Kidney epithelial cell (primary cell): Measurements from ENCODE around the gene TSC22D2. TPM values are rescaled to one million over a fixed set of nuclear protein-coding genes. Genes with fewer than 3 reads are reported as not detected.

ENCODE experiments used
- DNase-seq: peaks from one replicate; pipeline ENCODE4 v3.0.0-alpha.2; 2010; ENCODE audit warnings: low read depth
- H3K27me3 ChIP-seq: 2 replicates; pipeline ENCODE4 v1.6.0; 2011; ENCODE audit warnings: low read length; ENCODE audit not compliant: control insufficient read depth, insufficient read depth
- H3K36me3 ChIP-seq: 2 replicates; pipeline ENCODE4 v1.5.1; 2011; ENCODE audit warnings: low read length; ENCODE audit not compliant: control insufficient read depth, insufficient read depth
- H3K4me3 ChIP-seq: 2 replicates; pipeline ENCODE4 v1.5.1; 2011; ENCODE audit warnings: low read depth, mild to moderate bottlenecking, control low read depth, low read length
- CTCF ChIP-seq: IDR thresholded peaks from 2 replicates; pipeline ENCODE4 v1.5.1; 2011; ENCODE audit warnings: mild to moderate bottlenecking, moderate library complexity, low read length, control low read depth, inconsistent platforms; ENCODE audit not compliant: insufficient read depth, poor library complexity, severe bottlenecking
- total RNA-seq: library from RNA; depleted of rRNA; stranded (reverse); fragments of >200 nt; gene quantifications from 2 replicates; pipeline ENCODE4 v1.2.3, GENCODE V29; 2015

The TSC22D2 gene
- total RNA-seq, 1 donor from 2014 or later: 13.3 TPM

DNA sequence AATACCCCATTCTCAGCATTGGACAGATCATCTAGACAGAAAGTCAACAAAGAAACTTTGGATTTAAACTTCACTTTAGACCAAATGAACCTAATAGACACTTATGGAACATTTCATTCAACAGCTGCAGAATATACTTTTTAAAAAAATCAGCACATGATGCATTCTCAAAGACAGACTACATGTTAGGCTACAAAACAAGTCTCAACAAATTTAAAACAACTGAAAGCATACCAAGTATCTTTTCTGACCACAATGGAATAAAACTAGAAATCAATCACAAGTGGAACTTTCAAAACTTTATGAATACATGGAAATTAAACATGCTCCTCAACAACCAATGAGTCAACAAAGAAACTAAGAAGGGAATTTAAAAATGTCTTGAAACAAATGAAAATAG, 100.3 kb downstream of the TSC22D2 start:
- no peak for TF ChIP-seq CTCF
- H3K27me3 ChIP-seq: no peaks in the 10 kb centered on the region
- DNase-seq: no peak
- no peak overlapping the region for H3K4me3 ChIP-seq
- no peaks in the 10 kb centered on the region for H3K36me3 ChIP-seq

GRCh38 chr3:150509780-150510179, 101.7 kb downstream of the TSC22D2 start:
- DNase-seq: no peak
- Histone ChIP-seq H3K36me3 (no peaks in the 10 kb centered on the region), H3K4me3 (no peak overlapping the region), H3K27me3 (no peaks in the 10 kb centered on the region)
- no peak for TF ChIP-seq CTCF

DNA sequence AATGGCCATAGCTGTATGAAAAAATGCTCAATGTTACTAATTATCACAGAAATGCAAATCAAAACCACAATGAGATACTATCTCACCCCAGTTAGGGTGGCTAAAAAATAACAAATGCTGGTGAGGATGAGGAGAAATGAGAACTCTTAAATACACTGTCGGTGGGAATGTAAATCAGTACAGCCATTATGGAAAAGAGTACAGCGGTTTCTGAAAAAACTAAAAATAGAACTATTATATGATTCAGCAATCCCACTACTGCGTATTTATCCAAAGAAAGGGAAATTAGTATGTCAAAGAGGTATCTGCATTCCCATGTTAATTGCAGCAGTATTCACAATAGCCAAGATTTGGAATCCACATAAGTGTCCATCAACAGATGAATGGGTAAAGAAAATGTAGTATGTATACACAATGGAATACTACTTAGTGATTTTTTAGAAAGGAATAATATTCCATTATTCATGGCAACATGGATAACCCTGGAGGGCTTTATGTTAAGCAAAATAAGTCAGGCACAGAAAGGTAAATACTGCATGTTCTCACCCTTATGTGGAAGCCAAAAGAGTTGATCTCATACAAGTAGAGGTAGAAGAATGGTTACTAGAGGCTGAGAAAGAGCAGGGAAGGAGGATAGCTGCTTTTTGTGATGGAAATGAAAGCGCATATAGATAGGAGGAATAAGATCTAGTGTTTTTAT, 103.2 kb downstream of the TSC22D2 start:
- H3K36me3 ChIP-seq: no peaks in the 10 kb centered on the region
- no peak for DNase-seq
- no peak for TF ChIP-seq CTCF
- no peak overlapping the region for H3K4me3 ChIP-seq
- no peaks in the 10 kb centered on the region for H3K27me3 ChIP-seq

DNA sequence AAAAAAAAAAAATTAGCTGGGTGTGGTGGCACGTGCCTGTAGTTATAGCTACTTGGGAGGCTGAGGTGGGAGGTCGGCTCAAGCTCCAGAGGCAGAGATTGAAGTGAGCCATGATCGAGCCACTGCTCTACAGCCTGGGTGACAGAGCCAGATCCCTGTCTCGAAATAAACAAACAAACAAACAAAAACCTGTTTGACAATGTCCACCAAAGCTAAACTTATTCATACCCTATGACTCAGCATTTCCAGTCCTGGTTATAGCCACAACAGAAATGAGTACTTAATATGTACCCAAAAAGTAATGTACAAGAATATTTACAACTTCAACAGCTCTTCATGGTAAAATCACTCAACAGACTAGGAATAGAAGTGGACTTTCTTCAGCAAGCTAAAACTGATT, 107.1 kb downstream of the TSC22D2 start:
- TF ChIP-seq CTCF: no peak
- Histone ChIP-seq H3K27me3 (no peaks in the 10 kb centered on the region), H3K4me3 (no peak overlapping the region), H3K36me3 (no peaks in the 10 kb centered on the region)
- no peak for DNase-seq

Other genes starting within 250 kb of the TSC22D2 start
- gene SERP1, start 138.2 kb downstream of the TSC22D2 start, total RNA-seq: 334 and 360 TPM in 2 replicates
- gene EIF2A, start 138.5 kb downstream of the TSC22D2 start, total RNA-seq: 136 and 149 TPM in 2 replicates
- 109 and 135 TPM in 2 replicates for gene SELENOT, start 195.0 kb downstream of the TSC22D2 start, total RNA-seq